IPS-NIHi7 (cell line): ENCODE data around the gene EVA1C.
"Not testable (repeated sequence)": the region's sequence is repeated elsewhere in the genome, so short reads cannot be mapped to it uniquely, and the experiment has no call there.

Experiments
- DNase-seq: peaks from one replicate; pipeline ENCODE4 v3.0.0; 2012; ENCODE audit warnings: mixed read lengths; ENCODE audit errors: extremely low spot score

Gene EVA1C

DNA sequence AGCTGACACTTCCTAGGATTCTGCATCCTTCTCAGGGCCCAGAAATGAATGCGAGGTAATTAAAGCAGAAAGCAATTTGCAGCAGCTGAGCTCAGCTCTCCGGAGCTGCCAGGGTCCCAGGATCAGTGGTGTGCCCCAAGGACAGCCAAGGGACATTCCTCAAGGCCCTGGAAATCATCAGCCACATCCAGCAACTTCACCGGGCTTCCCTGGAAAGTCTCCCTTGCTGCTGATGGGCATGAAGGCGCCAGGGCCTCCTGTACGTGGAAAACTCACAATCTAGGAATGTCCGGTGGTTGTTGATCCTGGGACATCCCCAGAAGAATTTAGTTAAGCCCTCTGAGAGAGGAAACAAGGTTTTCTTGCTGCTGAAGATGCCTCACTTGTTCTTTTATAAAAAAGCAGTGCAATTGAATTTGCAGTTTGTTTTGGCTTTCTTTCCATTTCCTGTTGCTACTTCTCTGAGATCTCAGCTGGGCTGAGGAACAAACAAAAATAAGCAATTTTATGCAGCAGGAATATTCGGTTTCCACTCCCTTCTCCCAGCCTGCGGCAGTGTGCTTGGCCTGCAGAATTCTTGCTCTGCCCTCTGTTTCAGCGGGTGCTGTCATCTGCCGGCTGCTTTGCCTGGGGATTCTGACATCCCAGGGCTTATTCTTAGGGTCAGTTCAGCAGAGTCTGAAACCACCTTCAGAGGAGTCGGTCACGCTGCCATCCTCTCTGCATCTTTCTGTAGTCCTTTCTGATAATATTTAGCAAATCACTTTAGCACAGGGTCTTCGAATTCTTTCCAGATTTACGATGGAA, 86.9 kb downstream of the EVA1C start:
- no peak for DNase-seq

DNA sequence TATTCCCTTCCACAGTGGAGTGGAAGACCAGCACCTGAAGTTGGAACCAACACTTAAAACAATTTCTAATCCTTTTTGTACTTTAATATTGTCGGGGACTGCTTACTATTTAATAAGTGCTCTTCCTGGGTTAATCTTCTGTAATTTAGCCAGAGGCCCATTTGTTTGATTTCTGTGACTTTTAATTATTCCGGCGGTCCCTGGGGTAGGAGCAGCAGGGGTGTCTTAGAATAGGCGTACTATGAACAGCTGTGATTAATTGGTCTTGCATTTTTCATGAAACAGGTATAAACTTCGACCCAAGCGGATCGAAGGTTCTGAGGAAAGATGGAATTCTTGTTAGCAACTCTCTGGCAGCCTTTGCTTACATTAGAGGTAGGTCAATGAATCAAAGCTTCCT, 91.1 kb downstream of the EVA1C start:
- DNase-seq: not testable (repeated sequence)

DNA sequence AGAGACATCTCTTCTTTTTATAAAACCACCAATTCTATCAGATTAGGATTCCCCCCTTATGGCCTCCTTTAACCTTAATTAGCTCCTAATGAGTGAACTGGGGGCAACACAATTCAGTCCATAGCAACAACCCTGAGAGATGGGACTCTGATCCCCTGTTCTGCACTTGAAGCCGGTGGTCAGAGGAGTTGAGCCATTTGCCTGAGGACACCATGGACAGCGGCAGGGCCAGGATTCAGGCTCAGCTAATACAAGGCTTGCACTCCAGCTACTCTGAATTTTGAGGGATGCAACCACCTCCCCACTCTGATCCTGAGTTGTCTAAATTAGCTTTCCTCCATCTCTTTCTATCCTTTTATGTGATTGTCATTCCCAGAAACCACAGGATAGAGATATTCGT, 93.3 kb downstream of the EVA1C start:
- DNase-seq: not testable (repeated sequence)

DNA sequence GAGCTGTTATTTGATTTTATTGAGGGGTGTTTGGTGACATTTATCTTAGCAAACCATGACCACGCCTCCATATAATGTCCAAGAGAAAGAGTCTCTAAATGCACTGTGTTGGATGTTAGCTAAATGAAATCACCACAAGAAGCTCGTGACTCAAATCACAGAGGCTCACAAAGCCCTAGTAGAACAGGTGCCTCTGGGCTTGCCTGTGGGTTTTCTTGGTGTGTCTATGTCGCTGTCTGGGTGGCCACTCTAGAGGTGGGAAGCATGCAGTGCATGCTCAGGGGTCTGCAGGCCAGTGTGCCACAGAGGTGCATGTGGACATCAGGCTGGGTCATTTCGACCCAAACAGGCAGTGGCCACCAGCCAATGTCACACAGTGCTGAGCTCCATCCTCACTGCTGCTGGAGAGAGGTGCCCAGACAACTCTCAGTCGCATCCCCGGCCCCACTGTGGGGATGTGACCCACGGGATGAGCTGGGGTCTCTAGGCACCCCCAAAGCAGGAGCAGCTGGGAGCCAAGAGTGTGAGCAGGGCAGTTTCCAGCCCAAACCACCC, 94.0 kb downstream of the EVA1C start:
- not testable (repeated sequence) for DNase-seq

DNA sequence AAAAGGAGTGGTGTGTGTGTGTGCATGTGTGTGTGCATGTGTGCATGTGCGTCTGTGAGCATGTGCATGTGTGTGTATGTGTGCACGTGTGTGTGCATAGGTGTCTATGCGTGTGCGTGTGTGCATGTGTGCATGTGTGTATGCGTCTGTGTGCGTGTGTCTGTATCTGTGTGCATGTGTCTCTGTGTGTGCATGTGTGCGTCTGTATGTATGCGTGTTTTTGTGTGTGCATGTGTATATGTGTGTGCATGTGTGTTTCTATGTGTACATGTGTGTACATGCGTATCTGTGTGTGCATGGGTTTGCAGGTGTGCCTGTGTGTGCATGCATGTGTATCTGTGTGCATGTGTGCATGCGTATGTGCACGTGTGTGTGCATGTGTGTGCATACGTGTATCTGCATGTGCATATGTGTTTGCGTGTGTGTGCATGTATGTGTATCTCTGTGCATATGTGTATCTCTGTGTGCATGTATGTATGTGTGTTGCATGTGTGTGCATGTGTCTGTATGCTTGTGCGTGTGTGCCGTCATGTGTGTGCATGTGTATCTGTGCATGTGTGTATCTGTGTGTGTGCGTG, 94.9 kb downstream of the EVA1C start:
- DNase-seq: no peak

DNA sequence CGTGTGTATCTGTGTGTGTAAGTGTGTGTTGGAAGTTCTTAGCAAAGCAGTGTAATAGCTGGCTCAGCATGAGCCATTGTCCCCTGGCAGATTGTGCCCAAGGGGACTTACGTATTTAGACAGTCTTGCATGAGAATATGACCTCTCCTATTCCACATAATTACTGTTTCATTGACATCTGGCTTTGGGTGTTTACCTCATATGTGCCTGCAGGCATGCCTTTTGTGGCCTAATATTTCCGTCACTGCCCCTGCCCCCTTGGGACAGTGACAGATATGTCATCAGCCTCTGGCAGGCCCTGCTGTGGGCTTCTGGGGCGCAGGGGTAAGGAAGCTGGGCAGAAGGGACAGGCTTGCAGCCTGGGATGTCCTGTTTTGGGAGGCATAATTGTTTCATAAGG, 95.5 kb downstream of the EVA1C start:
- DNase-seq: not testable (repeated sequence)

DNA sequence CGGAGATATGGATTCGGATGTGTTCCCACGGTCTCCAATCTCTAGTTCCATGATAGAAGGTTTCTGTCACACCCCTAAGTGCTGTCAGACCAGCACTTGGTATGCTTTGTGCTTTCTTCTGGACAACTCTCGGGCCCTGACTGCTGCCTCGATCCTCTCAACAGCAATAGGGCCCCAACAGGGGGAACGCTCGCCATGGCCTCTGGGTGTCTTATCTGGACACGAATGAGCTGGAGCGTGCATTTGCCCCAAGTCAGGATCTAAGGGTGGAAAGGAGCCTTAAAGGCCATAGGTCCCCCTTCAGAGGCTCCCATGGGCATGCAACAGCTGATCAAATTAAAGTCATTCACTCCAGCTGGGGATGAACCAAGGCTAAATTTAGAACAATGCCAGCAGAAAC, 96.1 kb downstream of the EVA1C start:
- DNase-seq: no peak

DNA sequence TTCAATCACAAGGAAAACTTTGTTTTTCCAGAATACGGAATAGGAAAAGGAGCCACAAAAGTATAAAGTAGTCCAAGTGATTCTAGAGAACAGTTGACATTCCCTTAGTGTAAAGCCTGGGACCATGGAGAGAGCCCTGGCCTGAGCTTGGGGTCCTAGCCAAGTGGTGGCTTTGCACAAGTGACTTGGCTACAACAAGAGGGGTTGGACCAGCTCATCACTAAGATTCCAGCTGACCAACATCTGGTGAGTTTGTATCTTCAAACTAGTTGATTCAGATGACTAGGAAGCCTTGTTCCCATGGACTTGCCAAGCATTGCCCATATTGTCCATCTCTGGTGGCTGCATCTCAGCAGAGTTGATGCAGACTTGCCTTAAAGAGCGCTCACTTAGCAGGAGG, 96.5 kb downstream of the EVA1C start:
- not testable (repeated sequence) for DNase-seq

DNA sequence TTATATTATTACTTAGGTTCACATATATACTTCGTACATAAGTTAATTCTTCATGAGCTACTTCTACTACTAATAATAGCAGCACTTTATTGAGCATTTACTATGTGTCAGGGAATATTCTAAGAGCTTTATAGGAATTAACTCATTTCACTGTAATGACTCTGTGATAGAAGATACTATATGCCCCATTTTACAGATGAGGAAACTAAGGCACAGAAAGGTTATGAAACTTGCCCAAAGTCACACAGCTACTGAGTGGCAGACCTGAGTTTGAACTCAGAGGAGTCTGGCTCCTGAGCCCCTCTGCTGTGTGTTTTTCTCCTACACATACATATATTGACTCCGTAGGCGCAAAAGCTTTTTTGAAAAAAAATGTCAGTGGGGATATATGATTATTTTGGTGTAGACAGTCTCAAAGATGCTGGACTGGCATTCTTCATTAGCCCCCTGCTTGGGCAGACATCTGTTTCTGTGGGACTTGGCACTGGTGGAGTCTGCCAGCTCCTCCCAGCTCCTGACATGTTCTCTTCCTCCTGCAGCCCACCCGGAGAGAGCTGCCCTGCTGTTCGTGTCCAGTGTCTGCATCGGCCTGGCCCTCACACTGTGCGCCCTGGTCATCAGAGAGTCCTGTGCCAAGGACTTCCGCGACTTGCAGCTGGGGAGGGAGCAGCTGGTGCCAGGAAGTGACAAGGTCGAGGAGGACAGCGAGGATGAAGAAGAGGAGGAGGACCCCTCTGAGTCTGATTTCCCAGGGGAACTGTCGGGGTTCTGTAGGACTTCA, 102.0 kb downstream of the EVA1C start:
- DNase-seq: no peak

DNA sequence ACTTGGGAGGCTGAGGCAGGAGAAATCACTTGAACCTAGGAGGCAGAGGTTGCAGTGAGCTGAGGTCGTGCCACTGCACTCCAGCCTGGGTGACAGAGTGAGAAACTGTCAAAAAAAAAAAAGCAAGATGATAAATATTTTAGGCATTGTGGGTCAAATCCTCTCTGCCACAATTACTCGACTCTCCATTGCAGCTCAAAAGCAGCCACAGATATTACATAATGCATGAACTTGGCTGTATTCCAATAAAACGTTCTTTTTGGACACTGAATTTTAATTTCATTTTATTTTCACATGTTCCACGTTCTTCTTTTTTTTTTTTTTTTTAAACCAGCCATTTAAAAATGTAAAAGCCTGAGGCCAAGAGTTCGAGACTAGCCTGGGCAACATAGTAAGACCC, 103.4 kb downstream of the EVA1C start:
- DNase-seq: no peak

DNA sequence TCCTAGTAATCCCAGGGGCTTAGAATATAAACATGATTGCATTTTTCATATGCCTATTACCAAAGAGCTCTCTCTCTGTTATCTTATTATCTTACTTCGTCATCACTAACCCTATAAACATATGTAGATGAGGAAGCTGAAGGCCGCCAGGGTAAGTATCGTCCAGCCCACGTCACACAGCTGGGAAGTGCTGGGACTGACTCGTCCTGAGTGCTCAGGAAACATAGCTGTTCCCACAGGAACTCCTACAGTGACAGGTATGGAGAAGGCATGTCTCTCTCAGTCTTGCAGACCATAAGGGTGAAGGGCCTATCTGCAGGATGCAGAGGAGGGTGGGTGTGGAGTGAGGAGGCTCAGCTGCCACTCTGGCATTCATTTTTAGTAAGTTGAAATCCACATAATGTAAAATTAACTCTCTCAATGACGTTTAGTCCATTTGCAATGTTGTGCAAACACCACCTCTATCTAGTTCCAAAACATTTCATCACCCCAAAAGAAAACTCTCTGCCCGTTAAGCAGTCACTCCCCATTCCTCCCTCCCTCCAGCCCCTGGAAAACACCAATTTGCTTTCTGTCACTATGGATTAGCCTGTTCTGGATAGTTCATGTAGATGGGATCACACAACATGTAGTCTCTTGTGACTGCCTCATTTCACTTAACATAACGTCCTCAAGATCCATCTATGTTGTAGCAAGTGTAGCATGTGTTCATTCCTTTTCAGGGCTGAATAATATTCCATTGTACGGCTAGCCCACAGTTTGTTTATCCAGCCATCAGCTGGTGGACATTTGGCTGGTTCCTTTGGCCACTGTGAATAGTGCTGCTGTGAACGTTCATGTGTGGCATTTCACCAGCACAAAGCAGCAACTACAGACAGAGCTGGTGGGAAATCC, 104.5 kb downstream of the EVA1C start:
- DNase-seq: no peak

DNA sequence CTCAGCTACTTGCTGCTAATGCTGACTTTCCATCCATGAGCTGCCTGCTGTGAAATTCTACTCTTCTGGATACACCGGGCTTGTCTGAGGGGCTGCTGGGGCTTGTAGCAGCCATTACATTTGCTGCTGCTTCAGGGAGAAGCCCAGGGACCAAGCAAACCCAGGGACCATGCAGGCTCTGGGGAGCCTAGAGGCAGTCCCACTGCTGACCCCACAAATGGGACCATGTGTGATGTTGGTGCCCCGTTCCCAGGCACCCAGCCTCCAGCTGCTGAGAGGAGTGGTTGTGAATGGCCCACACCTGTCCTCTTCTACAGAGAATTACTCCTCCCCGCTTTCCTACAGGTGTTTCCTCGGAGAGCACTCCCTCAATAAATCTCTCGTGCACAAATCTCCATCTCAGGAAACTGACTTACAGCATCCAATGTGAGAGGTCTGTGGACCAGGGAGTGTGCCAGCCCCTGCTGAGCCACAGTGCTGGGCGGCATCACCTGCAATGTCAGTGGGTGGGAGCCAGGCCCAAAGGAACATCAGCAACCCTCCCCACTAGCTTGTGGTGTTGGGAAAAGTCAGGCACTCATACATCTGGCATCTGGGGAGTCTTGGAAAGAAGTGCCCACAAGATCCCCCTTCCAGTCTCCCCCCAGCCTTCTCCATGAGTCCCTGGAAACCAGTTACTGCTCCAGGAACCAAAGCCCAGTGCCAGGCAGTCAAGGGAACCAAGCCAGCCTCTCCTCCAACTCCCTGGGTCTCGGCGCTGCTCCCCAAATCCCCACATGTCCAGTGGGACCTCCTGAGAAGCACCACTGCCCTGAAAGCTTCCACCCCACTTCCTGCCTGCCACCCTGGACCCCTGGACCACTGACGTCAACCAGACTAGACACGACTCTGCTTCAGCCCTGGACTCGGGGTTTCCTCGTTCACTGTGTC, 107.7 kb downstream of the EVA1C start:
- DNase-seq: no peak

DNA sequence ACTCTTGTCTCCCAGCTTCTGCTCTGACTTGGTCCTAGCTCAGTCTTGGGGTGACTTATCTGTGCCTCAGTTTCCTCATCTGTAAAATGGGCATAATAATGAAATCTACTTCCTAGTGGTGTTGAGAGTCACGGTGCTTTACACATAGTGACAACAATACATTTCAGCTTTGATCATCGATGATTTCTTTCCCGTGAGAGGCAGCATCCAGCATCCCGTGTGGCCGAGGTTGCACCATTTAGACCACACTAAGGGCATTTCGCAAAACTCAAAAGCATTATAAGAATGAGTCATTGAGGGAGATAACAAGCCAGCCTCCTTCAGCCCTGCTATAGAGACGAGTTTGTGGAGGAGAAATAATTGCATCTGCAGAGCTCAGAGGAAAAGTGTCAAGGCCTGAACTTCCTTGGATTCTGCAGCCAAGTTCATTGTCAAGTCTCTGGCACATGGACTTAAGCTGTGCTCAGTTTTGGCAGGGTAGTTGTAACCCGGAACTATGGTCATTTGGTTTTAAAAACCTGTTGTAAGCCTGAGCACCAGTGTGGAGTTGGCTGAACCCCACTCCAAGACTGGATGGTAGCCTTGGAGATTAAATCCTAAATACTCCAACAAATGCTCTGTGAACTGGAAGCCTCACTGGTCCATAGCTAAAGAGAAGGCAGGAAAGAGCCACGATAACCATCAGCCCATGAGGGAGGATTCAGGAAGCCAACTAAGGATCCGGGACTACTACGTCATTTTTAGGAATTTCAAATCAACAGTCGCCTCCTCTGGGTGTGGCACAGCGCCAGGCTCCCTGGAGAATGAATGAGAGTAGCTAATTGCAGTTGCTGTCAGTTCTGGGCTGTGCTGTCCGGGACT, 108.6 kb downstream of the EVA1C start:
- no peak for DNase-seq

DNA sequence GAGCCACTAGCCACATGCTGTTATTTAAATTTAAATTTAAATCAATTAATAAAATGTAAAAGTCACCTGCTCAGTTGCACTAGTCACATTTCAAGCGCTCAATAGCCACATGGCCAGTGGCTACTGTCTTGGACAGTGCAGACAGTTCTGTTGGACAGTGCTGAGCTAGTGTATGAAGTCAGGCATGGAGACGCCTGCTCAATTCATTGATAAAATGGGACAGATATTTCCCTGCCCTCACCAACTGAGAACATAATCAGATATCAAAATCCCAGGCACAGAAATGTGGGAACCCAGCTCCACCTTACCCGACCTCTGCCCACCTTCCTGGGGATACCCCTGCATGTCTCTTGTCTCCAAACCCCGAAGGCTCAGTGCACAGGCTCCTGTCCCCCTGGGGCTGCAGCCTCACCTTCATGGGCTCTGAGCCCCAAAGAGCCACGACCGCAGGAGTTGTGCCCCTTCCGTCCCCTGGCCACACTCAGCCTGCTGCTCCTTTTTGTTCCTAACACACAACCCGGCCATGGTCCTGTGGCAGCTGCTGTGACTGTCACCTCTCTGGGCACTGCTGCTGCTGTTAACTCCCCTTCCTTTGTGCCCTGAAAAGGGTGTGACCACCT, 109.3 kb downstream of the EVA1C start:
- DNase-seq: no peak

DNA sequence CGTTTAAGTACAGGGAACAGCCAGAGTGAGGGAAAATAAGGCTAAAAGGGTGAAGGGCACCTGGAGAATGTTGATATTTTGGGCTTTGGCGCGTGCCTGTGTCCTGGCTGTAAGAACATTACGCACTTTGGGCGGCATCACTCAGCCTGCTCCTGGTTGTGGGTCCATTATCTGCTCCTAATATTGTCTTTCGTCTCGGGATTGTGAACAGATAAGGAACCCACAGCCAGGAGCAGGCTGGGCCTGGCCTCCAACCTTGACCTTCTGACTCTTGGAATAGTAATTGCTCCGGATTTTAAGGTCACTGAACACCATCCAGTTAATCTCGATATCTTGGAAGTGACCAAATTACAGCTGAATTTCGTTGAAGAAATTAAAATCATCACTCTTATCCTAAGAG, 111.0 kb downstream of the EVA1C start:
- no peak for DNase-seq

DNA sequence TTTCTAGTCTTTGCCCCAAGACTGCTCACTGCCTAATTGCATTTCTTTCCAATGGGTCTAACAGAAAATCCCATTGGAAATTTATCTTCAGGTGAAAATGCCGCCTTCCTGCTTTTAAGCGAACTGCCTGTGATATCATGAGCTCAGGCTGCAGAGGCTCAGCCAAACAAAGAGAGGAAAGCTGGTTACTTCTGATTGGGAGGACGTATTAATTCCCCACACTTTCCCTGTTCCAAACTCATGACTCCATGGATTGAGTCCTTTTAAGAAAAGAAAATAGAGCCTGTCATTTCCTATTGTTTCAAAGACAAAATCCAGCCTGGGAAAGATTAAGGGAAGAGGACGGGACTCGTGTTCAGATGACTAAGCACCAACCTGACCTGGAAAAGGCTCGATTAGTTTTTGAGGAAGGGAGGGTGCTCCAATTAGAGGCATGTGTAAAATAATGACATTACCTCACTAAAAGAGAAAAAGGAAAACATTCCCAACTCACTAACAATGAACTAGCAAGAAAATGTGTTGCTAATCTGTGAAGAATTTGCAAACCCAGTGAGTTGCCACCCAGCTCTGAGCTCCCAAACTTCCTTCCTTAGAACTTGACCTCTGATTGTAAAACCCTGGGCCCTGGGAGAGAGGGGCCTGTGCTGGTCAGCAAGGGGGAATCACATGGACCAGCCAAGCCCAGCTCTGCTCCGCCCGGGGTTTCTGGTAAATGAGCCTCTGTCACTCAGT, 111.6 kb downstream of the EVA1C start:
- DNase-seq: peak; percentile 50

DNA sequence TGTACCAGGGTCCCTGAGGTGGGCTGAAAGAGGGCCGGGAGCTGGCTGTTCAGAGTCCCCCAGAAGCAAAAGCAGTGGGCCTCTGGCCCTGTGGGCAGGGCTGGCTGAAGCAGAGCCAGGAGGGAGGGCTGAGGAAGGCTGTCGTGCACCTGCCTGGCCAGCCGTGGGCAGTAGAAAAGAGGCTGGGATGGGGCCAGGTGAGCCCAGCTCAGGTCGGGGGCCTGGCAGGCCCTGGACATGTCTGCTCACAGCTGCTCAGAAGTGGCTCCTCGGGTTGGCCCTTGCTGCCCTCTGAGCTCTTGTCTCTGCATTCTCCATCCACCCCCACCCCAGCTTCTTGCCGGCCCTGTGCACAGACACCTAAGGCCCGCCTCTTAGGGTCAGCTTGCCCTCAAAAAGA, 112.8 kb downstream of the EVA1C start:
- no peak for DNase-seq

DNA sequence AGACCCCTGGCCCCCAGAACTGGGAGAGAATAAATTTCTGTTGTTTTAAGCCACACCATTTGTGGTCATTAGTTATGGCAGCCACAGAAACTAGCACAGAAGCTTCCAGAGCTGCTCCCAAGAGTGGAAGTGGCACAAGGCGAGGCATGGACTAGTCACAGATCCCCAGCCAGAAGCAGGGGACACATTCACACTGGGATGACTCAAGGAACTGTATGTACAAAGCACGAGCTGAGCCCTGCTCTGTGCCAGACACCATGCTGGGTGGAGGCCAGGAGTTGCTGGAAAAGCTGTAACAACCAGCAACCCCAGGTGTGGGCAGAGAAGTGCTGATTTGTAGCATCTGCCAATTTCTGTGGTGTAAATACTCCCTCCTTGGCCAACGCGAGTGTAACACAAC, 117.2 kb downstream of the EVA1C start:
- DNase-seq: no peak
